PC-3 (cell line): ENCODE results near the gene BATF. TPM values are rescaled to one million over a fixed set of nuclear protein-coding genes. Genes with fewer than 3 reads are reported as not detected.

ENCODE experiments used
- ATAC-seq: fragments of 200-7000 bp; cut with Tn5 transposase; 2 replicates; pipeline ENCODE4 v1.9.1; 2020; ENCODE audit warnings: mild to moderate bottlenecking, moderate library complexity
- BruUV-seq: library from RNA; stranded (reverse); fragments of 400-500 nt; replicated peaks from 2 replicates; lab custom pipeline; 2021; lab: Mats Ljungman, UMichigan
- CTCF ChIA-PET: fragments of 300-600 bp; sonication (Branson Sonifier 250); formaldehyde crosslinking; loops from one replicate; lab custom pipeline; 2022; ENCODE audit warnings: antibody characterized with exemption; lab: Charles Lee
- POLR2A ChIA-PET: fragments of 300-600 bp; sonication (Branson Sonifier 250); formaldehyde crosslinking; loops from one replicate; lab custom pipeline; 2022; ENCODE audit warnings: antibody characterized with exemption; ENCODE audit not compliant: unreplicated experiment; lab: Charles Lee
- DNase-seq: peaks from one replicate; pipeline ENCODE4 v3.0.0-alpha.2; 2015
- H2AFZ ChIP-seq: fragments of 300-600 bp; sonication (generic); 2 replicates; pipeline ENCODE4 v1.6.0; 2016; ENCODE audit warnings: antibody characterized with exemption, low read length
- H3F3A ChIP-seq: fragments of 300-600 bp; sonication (generic); one replicate; pipeline ENCODE4 v1.6.0; 2017; ENCODE audit warnings: antibody characterized with exemption, low read length, control low read depth, mild to moderate bottlenecking; ENCODE audit not compliant: unreplicated experiment
- H3K27ac ChIP-seq: fragments of 300-600 bp; sonication (generic); 2 replicates; pipeline ENCODE4 v1.5.1; 2016; ENCODE audit warnings: mild to moderate bottlenecking, low read length
- H3K27me3 ChIP-seq: fragments of 300-600 bp; sonication (generic); 2 replicates; pipeline ENCODE4 v1.6.1; 2016; ENCODE audit warnings: low read length, mixed read lengths
- H3K36me3 ChIP-seq: fragments of 300-600 bp; sonication (generic); 2 replicates; pipeline ENCODE4 v1.6.1; 2016; ENCODE audit warnings: low read depth, mixed run types, low read length, mixed read lengths
- H3K4me1 ChIP-seq: fragments of 300-600 bp; sonication (generic); 2 replicates; pipeline ENCODE4 v1.5.1; 2016; ENCODE audit warnings: low read length; ENCODE audit not compliant: insufficient read depth
- H3K4me2 ChIP-seq: fragments of 300-600 bp; sonication (generic); 2 replicates; pipeline ENCODE4 v1.6.0; 2016; ENCODE audit warnings: low read length
- H3K4me3 ChIP-seq: fragments of 300-600 bp; sonication (generic); 2 replicates; pipeline ENCODE4 v1.5.1; 2016; ENCODE audit warnings: mild to moderate bottlenecking, low read length, mixed read lengths
- H3K79me2 ChIP-seq: fragments of 300-600 bp; sonication (generic); 2 replicates; pipeline ENCODE4 v1.6.1; 2017; ENCODE audit warnings: low read length, mixed read lengths
- H3K9ac ChIP-seq: fragments of 300-600 bp; sonication (generic); 2 replicates; pipeline ENCODE4 v1.6.0; 2016; ENCODE audit warnings: mild to moderate bottlenecking, low read length
- H3K9me2 ChIP-seq: fragments of 300-600 bp; sonication (generic); replicated peaks from 2 replicates; pipeline ENCODE4 v1.6.1; 2016; ENCODE audit warnings: mixed run types, low read length, mixed read lengths
- H3K9me3 ChIP-seq: fragments of 300-600 bp; sonication (generic); 2 replicates; pipeline ENCODE4 v1.6.1; 2016; ENCODE audit warnings: low read length, mixed read lengths
- H4K20me1 ChIP-seq: fragments of 300-600 bp; sonication (generic); 2 replicates; pipeline ENCODE4 v1.6.1; 2016; ENCODE audit warnings: low read length, mixed read lengths
- CTCF ChIP-seq: fragments of 300-600 bp; sonication (generic); conservative IDR thresholded peaks from 2 replicates; pipeline ENCODE4 v1.5.1; 2017; ENCODE audit warnings: antibody characterized with exemption, low read depth, mild to moderate bottlenecking, low read length
- EZH2 ChIP-seq: fragments of 300-600 bp; sonication (generic); IDR thresholded peaks from one replicate; pipeline ENCODE4 v1.6.1; 2017; ENCODE audit warnings: antibody characterized with exemption, mild to moderate bottlenecking, low read length; ENCODE audit not compliant: unreplicated experiment
- EZH2phosphoT487 ChIP-seq: fragments of 300-600 bp; sonication (generic); IDR thresholded peaks from 2 replicates; pipeline ENCODE4 v1.6.1; 2018; ENCODE audit warnings: mild to moderate bottlenecking, antibody characterized with exemption, low read length, borderline replicate concordance
- intact Hi-C: fragments of 100-400 bp; cut with micrococcal nuclease; formaldehyde crosslinking; loops from 2 replicates; pipeline ENCODE4 v1.9.0; 2023
- total RNA-seq: library from RNA; depleted of rRNA; stranded (reverse); fragments of >200 nt; gene quantifications from 2 replicates; pipeline ENCODE4 v1.2.3, GENCODE V29; 2014

The BATF gene
- total RNA-seq, 1 experiment from 2014 or later = not detected

GRCh38 chr14:75525969-75526368, 3.7 kb downstream of the BATF start:
- CTCF ChIA-PET = no interaction called here

GRCh38 chr14:75527449-75528163, 5.3 kb downstream of the BATF start:
- Histone ChIP-seq H3K27ac (no peak overlapping the region), H2AFZ (no peak overlapping the region), H3K4me2 (no peak overlapping the region), H3K4me3 (no peak overlapping the region), H3K9ac (no peak overlapping the region), H3K36me3 (no peaks in the 10 kb centered on the region), H3K4me1 (peaks cover 21% of the 10 kb centered on the region), H3K27me3 (no peaks in the 10 kb centered on the region), H3K79me2 (no peaks in the 10 kb centered on the region), H3F3A (no peaks in the 10 kb centered on the region), H3K9me2 (no peaks in the 10 kb centered on the region), H4K20me1 (no peaks in the 10 kb centered on the region), H3K9me3 (no peaks in the 10 kb centered on the region)
- no peak for ATAC-seq
- TF ChIP-seq EZH2phosphoT487 (no peak), EZH2 (no peak), CTCF (no peak)
- ChIA-PET CTCF (no interaction called here), POLR2A (no interaction called here)
- intact Hi-C loops = no loop called here
- DNase-seq = no peak
- BruUV-seq = no TSS peak

More at GRCh38 chr14:75525969-75526368, 3.7 kb downstream of the BATF start:
- Histone ChIP-seq H3K9me3 (no peaks in the 10 kb centered on the region), H3K9ac (no peak overlapping the region), H3K4me1 (peaks cover 27% of the 10 kb centered on the region), H2AFZ (no peak overlapping the region), H3K27ac (no peak overlapping the region), H3K4me2 (no peak overlapping the region), H3K27me3 (no peaks in the 10 kb centered on the region), H3K4me3 (no peak overlapping the region), H3K36me3 (no peaks in the 10 kb centered on the region), H3F3A (no peaks in the 10 kb centered on the region), H4K20me1 (no peaks in the 10 kb centered on the region), H3K9me2 (no peaks in the 10 kb centered on the region), H3K79me2 (no peaks in the 10 kb centered on the region)
- BruUV-seq = no TSS peak
- POLR2A ChIA-PET = no interaction called here
- intact Hi-C loops = no loop called here
- no peak for DNase-seq
- no peak for ATAC-seq
- TF ChIP-seq EZH2phosphoT487 (no peak), EZH2 (no peak), CTCF (no peak)

- no TSS peak for BruUV-seq
- TF ChIP-seq CTCF (no peak), EZH2 (no peak), EZH2phosphoT487 (no peak)
Observed at GRCh38 chr14:75531256-75531655, 9.0 kb downstream of the BATF start.

More at GRCh38 chr14:75531256-75531655, 9.0 kb downstream of the BATF start:
- intact Hi-C loops = no loop called here
- Histone ChIP-seq H3K36me3 (no peaks in the 10 kb centered on the region), H2AFZ (no peak overlapping the region), H3K9me3 (no peaks in the 10 kb centered on the region), H3K9me2 (no peaks in the 10 kb centered on the region), H3F3A (no peaks in the 10 kb centered on the region), H3K4me3 (no peak overlapping the region), H3K27me3 (no peaks in the 10 kb centered on the region), H3K79me2 (no peaks in the 10 kb centered on the region), H3K27ac (no peak overlapping the region), H4K20me1 (no peaks in the 10 kb centered on the region), H3K4me2 (no peak overlapping the region), H3K4me1 (peaks cover 19% of the 10 kb centered on the region), H3K9ac (no peak overlapping the region)
- DNase-seq = no peak
- ChIA-PET CTCF (no interaction called here), POLR2A (no interaction called here)
- ATAC-seq = no peak
